GM19324 (cell line): ENCODE results near the gene ZFAND2A.
"Not testable (repeated sequence)": the region's sequence is repeated elsewhere in the genome, so short reads cannot be mapped to it uniquely, and the experiment has no call there.

Source experiments
- ATAC-seq: cut with Tn5 transposase; IDR thresholded peaks from one replicate; pipeline ENCODE4 v1.9.1; 2021; ENCODE audit warnings: mild to moderate bottlenecking, moderate library complexity; ENCODE audit not compliant: unreplicated experiment, low FRiP score

ZFAND2A gene

DNA sequence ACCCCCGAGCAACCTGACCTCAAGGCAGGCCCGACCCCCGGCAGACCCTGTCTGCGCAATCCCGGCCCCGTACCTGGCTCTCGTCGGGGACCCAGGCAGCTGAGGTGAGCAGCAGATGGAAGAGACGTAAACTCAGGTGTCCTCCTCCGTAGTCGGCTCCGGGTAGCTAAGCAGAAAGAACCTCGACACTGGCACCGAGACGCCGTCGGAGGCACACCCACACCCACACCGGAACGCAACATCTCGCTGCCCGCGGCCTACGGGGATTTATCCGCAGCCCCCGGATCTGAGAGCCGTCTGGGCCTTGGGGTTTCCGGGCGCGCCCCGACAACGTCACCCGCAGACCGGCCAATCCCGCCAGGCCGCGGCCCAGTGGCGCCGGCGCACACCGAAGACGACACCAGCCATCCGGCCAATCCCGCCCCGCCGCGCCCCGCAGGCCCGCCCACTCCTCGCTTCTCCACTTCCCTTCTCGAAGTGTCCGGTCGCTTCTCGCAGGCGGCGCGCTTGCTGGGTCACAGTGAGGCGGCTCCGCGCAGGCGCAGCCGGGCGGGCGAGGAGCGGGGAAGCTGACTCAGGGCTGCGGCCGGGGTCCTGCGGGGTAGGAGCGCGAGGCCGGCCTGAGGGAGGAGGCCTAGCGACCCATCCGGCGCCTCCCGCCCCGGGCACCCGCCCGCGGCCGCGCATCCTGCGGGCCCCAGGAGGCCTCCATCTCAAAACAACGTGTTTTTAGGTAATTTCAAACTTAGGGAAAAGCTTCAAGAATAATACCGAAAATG, at the start of gene ZFAND2A:
TSS of gene ZFAND2A (minus strand) at position 306 of the 779 bp plus-strand sequence. CDS start 1,984 bp downstream, outside the sequence.
- peak; percentile 98 for ATAC-seq

DNA sequence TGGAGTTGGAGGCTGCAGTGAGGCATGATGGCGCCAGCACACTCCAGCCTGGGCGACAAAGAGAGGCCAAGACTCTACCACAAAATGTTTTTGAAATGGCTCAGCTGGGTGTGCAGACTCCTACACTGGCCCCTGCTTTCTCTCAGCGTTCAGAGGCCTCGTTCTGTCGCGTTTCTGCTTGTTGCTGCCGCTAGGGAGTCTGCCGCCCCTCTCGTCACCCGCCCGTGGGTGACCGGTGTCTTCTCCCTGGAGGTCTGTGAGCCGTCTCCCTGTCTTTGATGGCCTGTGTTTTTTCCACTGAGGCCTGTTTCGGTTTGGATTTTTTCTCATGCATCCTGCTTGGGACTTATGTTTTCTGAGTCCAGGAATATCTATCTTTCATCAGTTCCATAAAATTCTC, 49.1 kb upstream of the ZFAND2A start:
- no peak for ATAC-seq

- ATAC-seq: not testable (repeated sequence)
Measured at GRCh38 chr7:1205742-1206141, 45.7 kb upstream of the ZFAND2A start.

- ATAC-seq: no peak
Measured at GRCh38 chr7:1204460-1205140, 44.6 kb upstream of the ZFAND2A start.

- not testable (repeated sequence) for ATAC-seq
Measured at GRCh38 chr7:1202914-1203313, 42.9 kb upstream of the ZFAND2A start.

- ATAC-seq: no peak
Measured at GRCh38 chr7:1201916-1202315, 41.9 kb upstream of the ZFAND2A start.

GRCh38 chr7:1200045-1200444, 40.0 kb upstream of the ZFAND2A start:
- no peak for ATAC-seq

- no peak for ATAC-seq
Measured at GRCh38 chr7:1197997-1198625, 38.1 kb upstream of the ZFAND2A start.

DNA sequence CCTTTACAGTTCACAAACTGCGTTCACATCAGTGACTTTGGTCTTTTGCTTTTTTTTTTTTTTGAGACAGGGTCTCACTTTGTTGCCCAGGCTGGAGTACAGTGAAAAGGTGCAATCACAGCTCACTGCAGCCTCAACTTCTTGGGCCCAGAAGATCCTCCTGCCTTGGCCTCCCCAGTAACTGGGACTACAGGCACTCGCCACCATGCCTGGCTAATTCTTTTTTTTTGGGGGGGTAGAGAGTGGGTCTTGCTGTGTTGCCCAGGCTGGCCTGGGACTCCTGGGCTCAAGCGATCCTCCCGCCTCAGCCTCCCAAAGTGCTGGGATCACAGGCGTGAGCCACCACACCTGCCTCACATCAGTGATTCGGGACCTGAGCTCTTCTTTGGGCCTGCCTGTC, 37.0 kb upstream of the ZFAND2A start:
- ATAC-seq: no peak

- ATAC-seq: not testable (repeated sequence)
Measured at GRCh38 chr7:1196441-1196840, 36.4 kb upstream of the ZFAND2A start.

DNA sequence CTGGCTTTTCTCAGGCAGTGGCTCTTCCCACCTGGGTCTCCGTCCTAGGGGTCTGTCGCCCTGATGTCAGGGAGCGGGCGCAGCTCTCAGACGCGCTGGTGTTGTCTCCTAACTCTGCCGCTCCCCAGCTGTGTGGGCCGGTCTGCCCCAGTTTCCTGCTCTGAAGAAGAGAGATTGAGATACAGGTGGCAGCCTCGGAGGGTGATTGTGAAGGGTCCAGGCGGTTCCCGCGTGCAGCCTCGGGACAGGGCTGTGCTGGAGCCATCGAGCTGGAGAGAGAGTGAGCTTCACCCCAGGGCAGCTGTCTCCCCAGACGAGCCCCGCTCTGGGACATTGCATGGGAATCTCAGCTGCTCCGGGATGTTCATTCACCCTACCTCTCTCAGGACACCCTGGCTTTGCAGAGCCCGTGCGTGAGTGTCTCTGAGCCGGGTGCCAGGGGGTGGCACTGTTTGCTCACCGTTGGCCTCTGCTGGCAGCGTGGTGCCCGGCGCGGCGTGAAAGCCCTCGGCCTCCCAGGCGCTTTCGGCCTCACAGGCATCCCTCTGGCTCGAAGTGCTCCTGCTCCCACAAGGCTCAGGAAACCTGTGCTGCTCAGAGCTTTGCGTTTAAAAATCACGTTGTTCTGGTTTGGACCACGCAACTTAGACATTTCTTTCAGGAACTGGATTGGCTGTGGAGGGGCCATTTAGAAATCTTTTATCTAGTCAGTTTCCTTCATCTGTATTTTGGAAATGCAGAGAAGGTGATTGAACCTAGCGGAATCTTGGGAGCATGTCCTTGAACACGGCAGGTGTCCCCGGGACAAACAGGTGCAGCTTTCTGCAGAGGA, 33.8 kb upstream of the ZFAND2A start:
- ATAC-seq: no peak

DNA sequence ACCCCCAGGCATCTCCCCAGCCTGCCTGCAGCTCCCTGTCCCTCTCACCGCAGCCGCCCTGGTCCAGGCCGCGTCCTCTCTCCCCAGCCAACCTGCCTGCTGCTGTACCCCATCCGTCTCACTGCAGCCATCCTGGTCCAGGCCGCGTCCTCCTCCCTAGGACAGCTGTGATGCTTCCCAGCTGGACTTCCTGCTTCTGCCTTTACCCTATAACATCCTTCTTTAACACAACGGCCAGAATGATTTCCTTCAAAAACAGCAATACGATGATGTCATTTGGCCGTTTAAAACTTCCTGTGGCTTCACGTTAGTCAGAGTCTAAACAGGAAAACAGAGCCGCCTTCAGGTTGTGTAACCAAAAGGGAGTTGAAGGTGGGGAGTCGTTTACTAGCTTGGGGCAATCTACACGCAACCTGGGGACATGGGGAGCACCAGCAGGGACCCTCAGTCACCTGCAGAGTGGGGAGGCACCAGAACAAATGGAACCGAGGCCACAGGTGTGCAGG, 32.2 kb upstream of the ZFAND2A start:
- ATAC-seq: no peak

- no peak for ATAC-seq
Measured at GRCh38 chr7:1189986-1190772, 30.2 kb upstream of the ZFAND2A start.

GRCh38 chr7:1188720-1189294, 28.8 kb upstream of the ZFAND2A start:
- no peak for ATAC-seq

DNA sequence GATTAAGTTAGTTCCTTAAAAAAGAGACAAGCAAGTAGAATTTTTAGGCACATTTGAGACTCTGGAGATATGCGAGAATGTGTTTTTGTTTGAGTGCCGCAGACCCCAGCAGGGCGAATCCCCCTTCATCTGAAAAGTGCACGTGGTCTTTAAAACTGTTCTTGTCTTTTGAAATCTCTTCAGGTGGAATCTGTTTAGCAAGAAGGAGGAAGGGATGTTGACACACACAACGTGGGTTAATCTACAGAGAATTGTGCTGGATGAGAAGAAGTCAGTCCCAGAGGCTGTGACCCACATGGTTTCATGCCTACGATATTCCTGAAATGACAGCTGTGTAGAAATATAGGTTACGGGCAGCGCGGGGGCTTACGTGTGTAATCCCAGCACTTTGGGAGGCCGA, 27.1 kb upstream of the ZFAND2A start:
- no peak for ATAC-seq

DNA sequence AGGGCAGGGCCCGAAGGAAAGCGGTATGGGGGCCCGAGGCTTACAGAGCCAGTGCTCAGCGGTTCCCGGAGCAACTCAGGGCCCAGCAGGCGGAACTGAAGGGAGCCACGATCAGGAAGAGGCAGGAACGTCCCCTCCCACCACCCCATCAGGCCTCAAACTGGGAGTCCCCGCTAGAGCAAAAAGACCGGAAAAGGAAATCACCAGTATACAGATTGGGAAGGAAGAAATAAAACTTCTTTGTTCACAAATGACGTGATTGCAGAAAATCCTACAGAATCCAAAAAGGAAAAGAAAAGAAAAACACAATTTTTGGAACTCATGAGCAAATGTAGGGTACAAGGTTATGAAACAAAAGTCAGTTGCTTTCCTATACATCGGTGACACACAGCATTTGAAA, 21.6 kb upstream of the ZFAND2A start:
- ATAC-seq: no peak

DNA sequence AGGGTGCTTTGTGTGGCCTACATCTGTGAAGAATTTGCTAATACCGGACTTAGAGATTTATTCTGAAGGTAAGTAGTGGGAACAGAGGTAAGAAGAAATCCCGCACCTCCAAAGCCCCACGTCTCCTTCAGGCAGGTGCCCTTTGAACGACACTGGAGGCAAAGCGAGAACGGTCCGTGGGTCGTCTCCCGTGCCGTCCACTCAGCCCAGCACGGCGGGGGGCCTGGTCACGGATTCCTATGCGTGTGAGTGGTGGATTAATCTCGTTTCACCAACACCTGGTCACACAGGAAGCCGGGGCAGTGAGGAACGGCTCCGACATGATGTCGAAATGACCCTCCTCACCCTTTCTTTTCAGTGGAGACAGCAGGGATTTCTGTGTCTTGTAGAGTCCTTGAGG, 21.0 kb upstream of the ZFAND2A start:
- no peak for ATAC-seq

- no peak for ATAC-seq
Measured at GRCh38 chr7:1176891-1177373, 16.9 kb upstream of the ZFAND2A start.
